ENCODE measurements around the gene C1QL4.
A peak's percentile ranks its signal among the peaks of the same experiment; 100 is the strongest.
"Not testable (repeated sequence)": the region's sequence is repeated elsewhere in the genome, so short reads cannot be mapped to it uniquely, and the experiment has no call there.

Gene C1QL4

DNA sequence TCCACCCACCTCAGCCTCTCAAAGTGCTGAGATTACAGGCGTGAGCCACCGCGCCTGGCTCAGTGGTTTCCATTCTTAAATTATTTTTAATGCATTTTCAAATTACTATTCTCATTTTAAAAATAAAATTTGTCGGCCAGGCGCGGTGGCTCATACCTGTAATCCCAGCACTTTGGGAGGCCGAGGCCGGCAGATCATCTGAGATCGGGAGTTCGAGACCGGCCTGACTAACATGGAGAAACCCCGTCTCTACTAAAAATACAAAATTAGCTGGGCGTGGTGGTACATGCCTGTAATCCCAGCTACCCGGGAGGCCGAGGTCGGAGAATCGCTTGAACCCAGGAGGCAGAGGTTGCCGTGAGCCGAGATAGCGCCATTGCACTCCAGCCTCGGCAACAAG is 3.2 kb downstream of the C1QL4 start:
- not testable (repeated sequence) for DNase-seq (ENCODE audit: low read depth)

DNA sequence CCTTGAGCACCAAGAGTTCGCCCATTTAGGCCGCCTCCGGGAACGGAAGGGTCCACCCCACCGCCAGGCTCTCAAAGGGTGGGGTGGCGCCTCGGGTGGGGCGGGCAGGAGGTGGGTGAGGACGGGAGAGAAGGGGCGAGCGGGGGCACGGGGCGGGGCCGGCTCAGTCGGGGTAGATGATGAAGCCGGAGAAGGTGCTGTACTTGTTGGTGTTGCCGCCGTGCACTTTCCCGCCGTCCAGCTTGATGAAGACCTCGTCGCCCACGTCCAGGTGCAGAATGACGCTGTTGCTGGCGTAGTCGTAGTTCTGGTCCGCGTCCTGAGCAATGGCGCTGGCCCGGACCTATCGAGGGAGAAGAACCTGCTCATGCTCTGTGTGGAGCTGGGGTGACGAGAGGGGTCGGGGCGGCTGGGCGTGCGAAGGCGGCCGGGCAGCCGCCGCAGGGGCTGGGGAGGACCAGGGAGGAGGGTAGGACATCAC is 4.1 kb downstream of the C1QL4 start:
- no peak for DNase-seq (ENCODE audit: low read depth)

DNA sequence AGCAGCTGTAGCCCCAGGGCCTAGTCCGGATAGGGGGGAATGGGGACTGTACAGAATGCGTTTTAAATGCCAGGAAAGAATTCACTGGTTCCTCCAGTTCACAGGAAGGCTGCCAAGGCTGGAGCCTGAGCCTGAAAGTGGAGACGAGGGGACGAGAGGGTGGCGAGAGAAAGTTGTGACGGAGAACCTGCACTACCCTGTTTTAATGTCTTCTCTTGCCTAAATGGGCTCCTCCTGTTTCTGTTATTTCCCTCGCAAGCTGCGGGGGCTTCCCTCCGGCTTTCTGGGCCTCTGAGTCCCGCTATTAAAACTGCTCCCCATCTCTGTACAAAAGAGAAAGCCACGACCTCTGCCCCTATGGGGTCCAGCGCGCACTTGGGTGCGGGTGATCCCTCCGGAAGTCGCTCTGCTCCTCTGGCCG is 4.5 kb downstream of the C1QL4 start:
- no peak for DNase-seq (ENCODE audit: low read depth)

DNA sequence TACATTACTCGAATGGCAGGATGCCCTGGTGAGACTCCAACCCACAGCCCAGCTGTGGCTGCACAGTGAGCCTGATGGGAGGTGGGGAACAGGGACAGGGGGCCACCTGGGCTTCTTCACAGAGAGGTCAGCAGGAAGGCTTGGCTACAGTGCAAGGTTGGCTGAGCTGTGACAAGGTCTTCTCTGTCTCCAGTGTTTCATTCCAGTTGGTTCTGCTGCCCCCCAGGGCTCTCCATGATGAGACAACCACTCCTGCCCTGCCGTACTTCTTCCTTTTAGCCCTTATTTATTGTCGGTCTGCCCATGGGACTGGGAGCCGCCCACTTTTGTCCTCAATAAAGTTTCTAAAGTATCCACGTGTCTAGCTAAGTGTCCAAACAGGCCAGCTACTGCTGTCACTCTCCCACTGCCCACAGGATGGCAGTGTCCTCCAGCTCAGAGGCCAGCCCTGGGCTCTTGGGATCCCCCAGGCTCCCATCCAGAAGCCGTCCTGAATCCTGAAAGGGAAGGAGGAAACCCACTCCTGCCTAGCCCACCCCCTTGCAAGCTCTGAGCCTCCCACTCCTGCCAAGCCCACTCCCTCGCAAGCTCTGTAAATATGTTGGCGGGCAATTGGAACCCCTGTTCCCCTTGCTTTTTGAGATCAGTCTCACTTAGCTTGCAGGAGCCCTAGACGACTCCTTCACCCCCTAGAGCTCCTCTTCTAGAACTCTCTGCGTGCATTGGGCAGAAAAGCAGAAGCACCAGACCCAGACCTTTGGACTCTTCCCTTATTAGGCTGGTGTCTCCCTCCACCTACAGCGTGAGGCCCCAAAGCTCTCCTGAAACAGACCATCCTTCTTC is 5.4 kb downstream of the C1QL4 start:
- no peak for DNase-seq (ENCODE audit: low read depth)

DNA sequence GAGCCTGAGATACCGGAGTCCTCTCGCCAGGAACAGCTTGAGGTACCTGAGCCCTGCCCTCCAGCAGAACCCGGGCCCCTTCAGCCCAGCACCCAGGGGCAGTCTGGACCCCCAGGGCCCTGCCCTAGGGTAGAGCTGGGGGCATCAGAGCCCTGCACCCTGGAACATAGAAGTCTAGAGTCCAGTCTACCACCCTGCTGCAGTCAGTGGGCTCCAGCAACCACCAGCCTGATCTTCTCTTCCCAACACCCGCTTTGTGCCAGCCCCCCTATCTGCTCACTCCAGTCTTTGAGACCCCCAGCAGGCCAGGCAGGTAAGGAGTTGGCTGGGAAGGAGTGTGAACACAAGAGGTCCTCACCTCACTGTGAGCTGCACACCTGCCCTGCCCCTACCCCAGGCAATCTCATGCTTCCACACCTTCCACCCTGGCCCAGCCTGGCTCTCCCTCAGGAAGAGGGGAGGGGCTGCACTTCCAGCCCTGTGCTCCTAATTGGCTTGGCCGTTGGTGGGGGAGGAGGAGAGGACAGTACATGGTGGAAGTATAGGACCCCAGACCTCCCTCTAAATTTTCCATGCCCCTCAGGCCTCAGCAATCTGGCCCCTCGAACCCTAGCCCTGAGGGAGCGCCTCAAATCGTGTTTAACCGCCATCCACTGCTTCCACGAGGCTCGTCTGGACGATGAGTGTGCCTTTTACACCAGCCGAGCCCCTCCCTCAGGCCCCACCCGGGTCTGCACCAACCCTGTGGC is 6.2 kb downstream of the C1QL4 start:
- no peak for DNase-seq (ENCODE audit: low read depth)

DNA sequence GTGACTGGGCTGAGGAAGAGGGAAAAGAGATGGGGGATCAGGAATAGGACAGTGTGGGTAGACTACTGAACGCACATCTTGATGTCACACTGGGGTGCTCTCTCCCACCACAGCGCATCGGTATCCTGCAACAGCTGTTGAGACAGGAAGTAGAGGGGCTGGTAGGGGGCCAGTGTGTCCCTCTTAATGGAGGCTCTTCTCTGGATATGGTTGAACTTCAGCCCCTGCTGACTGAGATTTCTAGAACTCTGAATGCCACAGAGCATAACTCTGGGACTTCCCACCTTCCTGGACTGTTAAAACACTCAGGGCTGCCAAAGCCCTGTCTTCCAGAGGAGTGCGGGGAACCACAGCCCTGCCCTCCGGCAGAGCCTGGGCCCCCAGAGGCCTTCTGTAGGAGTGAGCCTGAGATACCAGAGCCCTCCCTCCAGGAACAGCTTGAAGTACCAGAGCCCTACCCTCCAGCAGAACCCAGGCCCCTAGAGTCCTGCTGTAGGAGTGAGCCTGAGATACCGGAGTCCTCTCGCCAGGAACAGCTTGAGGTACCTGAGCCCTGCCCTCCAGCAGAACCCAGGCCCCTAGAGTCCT is 6.9 kb downstream of the C1QL4 start:
- no peak for DNase-seq (ENCODE audit: low read depth)

DNA sequence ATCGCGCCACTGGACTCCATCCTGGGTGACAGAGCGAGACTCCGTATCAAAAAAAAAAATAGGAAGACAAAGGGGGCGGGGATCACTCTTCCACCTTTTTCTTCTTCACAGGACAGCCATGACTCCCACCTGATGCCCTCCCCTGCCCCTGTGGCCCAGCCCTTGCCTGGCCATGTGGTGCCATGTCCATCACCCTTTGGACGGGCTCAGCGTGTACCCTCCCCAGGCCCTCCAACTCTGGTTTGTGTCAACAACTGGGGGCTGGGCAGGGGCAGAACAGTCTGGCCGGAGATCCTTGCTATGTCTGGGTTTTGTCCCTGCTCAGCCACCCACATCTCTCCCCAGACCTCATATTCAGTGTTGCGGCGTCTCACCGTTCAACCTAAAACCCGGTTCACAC is 8.2 kb downstream of the C1QL4 start:
- no peak for DNase-seq (ENCODE audit: low read depth)

DNA sequence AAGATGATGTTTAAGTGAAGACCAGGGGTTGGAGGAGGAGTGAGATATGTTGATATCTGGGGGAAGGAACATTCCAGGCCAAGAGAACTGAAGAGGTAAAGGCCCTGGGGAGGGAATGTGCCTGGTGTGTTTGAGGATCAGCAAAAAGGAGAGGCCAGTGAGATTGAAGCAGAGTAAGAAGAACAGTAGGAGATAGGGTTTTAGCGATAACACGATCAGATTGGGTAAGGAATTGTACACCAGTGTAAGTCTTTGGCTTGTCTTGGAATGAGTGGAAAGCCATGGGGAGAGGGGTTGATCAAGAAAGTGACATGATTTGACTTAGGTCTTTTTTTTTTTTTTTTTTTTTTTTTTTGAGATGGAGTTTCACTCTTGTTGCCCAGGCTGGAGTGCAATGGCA is 9.1 kb downstream of the C1QL4 start:
- no peak for DNase-seq (ENCODE audit: low read depth)

DNA sequence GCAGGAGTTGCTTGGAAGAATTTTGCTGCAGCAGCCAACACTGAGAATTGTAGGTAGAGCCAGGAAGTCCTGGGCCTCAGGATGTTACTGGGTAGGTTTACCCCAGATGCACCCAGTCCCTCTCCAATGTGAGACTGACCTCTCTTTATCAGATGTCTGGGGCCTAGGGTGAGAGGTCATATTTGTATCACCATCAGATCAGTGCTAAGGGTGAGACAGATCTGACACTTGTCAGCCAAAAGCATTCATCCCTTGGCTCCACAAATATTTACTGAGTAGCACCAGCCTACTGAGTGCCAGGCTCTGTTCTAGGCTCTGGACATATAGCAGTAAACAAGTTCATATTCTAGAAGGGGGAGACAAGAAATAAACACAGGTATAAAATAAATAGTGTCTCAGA is 9.6 kb downstream of the C1QL4 start:
- no peak for DNase-seq (ENCODE audit: low read depth)

DNA sequence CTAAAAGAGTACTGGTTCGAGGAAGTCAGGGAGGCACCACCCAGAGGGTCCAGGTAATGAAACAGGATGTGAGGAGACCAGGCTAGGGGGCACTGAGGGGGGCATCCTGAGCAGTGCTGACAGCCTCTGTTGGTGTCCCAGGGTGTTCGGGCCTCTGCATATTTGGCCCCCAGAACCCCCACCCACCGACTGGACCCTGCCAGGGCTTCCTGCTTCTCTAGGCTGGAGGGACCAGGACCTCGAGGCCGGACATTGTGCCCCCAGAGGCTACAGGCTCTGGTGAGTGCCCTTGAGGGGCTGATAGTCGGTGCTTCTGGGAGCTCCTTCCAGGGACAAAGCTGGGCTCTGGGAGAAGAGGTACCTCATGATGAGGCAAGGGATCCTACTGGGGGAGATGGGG is 11.4 kb downstream of the C1QL4 start:
- DNase-seq (ENCODE audit: low read depth), result no peak

DNA sequence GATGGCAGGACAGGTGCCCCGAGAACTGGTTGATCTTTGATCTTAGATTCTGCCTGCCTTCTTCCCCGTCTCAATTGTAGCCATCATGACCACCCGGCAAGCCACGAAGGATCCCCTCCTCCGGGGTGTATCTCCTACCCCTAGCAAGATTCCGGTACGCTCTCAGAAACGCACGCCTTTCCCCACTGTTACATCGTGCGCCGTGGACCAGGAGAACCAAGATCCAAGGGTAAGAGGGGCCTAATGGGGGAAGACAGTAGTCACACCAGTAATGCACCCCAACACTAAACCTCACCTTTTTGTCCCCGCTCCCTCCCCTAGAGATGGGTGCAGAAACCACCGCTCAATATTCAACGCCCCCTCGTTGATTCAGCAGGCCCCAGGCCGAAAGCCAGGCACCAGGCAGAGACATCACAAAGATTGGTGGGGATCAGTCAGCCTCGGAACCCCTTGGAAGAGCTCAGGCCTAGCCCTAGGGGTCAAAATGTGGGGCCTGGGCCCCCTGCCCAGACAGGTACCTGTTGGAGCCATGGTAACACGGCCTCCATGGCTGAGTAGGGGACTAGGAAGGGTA is 13.4 kb downstream of the C1QL4 start:
- no peak for DNase-seq (ENCODE audit: low read depth)

DNA sequence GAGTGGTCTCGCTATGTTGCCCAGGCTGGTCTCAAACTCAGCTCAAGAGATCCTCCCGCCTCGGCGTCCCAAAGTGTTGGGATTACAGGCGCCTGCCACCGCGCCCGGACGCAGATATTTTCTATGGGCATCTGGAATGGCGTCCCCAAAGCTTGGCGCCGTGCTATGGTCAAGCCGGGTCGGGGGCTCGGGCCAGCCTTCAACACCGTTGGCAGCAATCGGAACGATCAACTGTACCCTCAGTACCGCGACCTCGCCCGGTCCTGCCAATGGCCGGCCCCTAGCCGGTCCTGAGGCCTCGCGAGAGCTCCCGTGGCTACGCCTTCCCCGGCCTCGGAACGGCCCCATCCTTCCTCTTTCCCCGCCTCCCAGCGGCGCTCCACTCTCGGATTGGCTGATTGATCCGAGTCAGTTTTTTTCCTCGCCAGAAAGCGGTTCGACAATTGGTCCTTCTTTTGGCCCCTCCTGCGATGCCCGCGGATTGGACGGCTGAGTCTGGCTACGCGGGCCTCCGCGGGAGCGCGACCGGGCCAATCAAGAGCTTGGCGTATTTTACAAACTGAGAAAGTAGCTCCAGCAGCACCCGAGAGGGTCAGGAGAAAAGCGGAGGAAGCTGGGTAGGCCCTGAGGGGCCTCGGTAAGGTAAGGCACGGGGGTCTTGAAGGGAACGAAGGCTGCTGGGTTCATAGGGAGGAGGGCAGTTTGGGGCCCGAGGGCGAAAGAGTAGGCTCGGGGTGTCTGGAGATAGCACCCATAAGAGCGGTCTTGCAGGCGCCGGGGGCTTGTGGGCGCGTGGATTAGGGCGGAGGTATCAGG is 14.1 kb downstream of the C1QL4 start, which contains the start of gene TROAP:
TSS of gene TROAP (plus strand) at position 548 of the 816 bp plus-strand sequence. CDS start 354 bp downstream, outside the sequence.
- peak; percentile 96 for DNase-seq (ENCODE audit: low read depth)

DNA sequence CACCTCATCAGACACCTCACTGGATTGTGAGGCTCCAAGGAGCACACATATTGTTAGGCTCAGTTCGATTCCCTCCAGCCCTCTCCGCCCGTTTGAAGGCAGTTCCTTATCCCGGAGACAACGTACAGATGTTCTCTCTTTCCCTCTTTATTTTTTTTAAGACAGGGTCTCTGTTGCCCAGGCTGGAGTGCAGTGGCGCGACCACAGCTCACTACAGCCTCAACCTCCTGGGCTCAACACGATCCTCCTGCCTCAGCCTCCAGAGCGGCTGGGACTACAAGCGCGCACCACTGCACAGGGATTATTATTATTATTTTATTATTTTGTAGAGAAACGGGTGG is 14.7 kb downstream of the C1QL4 start:
- DNase-seq (ENCODE audit: low read depth), result no peak

DNA sequence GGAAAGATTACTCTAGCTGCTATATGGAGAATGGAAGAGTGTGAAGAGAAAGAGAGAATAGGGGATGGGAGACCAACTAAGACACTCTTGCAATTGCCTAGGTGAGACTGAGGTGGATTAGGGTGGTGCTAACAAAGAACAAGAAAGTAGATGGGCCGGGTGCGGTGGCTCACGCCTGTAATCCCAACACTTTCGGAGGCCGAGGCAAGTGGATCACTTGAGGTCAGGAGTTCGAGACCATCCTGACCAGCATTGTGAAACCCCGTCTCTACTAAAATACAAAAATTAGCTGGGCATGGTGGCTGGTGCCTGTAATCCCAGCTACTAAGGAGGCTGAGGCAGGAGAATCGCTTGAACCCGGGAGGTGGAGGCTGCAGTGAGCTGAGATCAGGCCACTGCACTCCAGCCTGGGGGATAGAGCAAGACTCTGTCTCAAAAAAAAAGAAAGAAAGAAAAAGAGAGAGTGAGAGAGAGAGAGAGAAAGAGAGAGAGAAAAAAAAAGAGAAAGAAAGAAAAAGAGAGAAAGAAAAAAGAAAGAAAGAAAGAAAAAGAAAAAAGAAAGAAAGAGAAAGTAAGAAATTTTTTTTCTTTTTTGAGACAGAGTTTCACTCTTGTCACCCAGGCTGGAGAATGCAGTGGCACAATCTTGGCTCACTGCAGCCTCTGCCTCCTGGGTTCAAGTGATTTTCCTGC is 16.4 kb downstream of the C1QL4 start:
- not testable (repeated sequence) for DNase-seq (ENCODE audit: low read depth)

DNA sequence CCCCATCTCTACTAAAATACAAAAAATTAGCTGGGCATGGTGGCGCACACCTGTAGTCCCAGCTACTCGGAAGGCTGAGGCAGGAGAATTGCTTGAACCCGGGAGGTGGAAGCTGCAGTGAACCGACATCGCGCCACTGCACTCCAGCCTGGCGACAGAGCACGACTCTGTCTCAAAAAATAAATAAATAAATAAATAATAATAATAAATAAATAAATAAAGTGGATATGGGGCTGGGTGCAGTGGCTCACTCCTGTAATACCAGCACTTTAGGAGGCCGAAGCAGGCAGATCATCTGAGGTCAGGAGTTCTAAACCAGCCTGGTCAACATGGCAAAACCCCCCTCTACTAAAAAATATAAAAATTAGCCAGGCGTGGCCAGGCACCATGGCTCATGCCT is 19.9 kb downstream of the C1QL4 start:
- DNase-seq (ENCODE audit: low read depth), result not testable (repeated sequence)

DNA sequence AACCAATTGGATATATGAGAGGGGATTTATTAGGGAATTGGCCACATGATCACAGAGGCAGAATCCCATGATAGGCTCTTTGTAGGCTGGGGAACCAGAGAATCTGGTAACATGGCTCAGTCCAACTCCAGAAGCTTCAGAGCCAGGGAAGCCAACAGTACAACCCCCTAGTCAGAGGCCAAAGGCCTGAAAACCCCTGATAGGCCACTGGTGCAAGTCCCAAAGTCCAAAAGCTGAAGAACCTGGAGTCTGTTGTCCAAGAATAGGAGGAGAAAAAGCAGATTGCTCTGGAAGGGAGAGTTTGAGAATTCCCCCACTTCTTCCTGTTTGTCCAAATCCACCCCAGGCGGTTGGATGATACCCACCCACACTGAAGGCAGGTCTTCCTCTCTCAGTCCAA is 22.2 kb downstream of the C1QL4 start:
- no peak for DNase-seq (ENCODE audit: low read depth)

DNA sequence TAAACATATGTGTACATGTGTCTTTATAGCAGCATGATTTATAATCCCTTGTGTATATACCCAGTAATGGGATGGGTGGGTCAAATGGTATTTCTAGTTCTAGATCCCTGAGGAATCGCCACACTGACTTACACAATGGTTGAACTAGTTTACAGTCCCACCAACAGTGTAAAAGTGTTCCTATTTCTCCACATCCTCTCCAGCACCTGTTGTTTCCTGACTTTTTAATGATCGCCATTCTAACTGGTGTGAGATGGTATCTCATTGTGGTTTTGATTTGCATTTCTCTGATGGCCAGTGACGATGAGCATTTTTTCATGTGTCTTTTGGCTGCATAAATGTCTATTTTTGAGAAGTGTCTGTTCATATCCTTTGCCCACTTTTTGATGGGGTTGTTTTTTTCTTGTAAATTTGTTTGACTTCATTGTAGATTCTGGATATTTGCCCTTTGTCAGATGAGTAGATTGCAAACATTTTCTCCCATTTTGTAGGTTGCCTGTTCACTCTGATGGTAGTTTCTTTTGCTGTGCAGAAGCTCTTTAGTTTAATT is 26.5 kb downstream of the C1QL4 start:
- not testable (repeated sequence) for DNase-seq (ENCODE audit: low read depth)

DNA sequence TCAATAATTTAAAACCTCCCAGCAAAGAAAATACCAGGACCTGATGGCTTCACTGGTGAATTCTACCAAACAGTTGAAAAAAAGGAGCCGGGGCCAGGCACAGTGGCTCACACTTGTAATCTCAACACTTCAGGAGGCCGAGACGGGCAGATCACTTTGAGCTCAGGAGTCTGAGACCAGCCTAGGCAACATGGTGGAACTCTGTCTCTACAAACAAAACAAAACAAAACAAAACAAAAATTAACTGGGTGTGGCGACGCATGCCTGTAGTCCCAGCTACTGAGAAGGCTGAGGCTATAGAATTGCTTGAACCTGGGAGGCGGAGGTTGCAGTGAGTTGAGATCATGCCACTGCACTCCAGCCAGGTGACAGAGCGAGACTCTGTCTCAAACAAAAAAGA is 27.6 kb downstream of the C1QL4 start:
- no peak for DNase-seq (ENCODE audit: low read depth)

DNA sequence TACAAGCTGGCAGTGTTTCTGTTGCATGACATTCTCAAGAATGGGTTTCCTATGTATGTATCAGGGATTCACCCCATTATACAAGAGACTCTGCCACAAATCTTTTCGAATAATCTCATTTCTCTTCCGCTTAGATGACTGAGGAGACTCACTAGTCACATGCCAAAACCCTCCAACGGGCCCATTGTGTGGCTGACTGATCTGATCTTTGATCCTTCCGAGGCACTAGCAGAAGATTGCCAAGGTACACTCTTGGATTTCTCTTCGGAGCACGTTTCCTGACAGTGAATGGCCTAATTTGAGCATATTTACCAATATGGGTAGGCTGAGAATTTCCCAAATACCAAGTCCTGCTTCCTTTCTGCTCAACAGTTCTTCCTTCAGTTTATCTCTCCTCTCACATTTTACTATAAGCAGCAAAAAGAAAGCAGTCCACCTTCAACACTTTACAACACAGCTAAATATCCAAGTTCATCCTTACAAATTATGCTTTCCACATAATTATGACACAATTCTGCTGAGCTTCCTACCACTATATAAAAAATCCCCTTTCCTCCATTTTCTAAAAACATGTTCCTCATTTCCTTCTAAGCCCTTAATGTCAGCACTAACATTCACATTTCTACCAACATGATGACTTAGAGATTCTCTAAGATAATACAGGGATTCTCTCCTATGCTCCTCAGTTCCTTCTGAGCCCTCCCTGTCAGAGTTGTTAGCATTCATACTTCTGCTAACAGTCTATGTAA is 31.1 kb downstream of the C1QL4 start:
- no peak for DNase-seq (ENCODE audit: low read depth)

DNA sequence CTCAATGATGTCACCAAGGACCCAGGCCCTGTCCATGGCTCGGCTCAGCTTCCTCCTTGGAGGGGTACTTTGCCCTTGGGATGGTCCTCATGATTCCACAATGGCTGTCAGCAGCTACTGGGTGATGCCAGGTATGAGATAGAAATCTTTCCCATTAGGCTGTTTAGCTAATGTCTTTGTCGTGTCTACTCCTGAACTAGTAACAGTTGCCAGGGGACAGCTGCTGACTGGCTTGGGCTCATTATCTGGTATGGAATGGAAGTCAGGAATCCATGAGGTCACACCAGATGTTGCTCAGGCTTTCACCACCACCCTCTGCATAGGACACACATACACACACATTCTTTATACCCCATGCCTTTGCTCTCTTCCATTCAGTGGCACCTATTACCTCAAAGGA is 32.8 kb downstream of the C1QL4 start:
- no peak for DNase-seq (ENCODE audit: low read depth)
